Stimulated activated CD4-positive, alpha-beta T cell treated with anti-CD3 and anti-CD28 coated beads, TNF-alpha, amount 100 ng/mL, for 4 hours (primary cell): Measurements from ENCODE around the gene YWHAH.
"Not testable (repeated sequence)": the region's sequence is repeated elsewhere in the genome, so short reads cannot be mapped to it uniquely, and the experiment has no call there.

Experiments used
- DNase-seq, 3 experiments: peaks; one replicate each; pipeline ENCODE4 v3.0.0-alpha.2; 2020; ENCODE audit warnings: low read depth in 3 of 3

The YWHAH gene

DNA sequence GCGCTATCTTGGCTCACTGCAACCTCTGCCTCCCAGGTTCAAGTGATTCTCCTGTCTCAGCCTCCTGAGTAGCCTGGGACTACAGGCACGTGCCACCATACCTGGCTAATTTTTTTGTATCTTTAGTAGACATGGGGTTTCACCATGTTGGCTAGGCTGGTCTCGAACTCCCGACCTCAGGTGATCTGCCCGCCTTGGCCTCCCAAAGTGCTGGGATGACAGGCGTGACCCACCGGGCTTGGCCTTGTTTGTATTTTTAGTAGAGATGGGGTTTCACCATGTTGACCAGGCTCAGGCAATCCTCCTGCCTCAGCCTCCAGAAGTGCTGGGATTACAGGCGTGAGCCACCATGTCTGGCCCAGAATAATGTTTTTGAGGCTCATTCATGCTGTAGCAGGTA is 37.6 kb downstream of the YWHAH start:
- not testable (repeated sequence) for DNase-seq

DNA sequence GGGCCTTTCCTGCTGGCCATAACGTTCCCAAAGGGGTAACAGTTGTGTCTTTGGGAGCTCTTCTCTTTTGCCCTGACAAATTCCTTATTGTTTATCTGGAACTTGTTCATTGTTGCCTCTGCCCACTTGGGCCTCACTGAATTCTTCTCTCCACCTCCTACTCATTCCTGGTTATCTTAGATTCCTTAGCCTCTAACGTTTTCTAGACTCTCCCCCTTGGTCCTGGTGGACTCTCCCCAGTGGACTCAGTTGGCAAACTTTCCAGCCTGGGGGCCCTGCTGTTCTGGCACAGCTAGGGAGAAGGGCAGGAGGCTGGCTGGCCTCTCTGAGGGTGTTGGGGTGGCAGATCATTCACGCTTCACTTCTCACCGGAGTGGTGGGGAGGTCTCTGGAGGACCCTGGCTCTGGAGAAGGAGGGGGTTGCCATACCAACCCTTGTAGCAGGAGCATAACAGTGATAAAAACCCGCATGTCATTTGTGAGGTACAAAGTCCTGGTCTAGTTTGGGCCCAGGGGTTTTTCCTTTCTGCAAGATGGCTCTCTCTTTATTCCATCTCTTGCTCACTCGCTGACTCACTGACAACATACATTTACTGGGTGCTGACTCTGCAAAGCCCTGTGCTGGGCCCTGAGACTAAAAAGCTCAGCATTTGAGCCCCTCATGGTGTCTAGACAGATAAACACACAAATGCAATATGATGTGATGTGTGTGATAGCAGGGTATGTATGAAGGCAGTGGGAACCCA is 39.7 kb downstream of the YWHAH start:
- DNase-seq: no peak

DNA sequence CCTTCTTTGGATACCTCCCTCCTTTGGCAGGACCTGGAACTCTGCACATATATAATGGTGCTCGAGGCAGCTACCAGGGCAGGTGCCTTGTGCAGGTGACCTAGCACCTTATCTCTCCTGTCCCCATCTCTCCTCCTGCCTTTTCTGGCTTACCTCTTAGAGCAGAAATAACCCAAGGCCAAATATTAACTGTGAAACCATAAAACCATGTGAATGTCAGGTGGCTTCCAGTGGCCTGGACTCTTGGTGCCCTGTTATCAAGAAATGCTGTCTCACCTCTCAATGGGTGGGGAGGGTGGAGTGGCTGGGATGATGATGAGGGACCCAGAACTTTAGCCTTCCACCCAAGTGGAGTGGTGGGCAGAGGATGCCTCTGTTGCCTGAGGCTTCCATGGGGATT is 42.9 kb downstream of the YWHAH start:
- no peak for DNase-seq

DNA sequence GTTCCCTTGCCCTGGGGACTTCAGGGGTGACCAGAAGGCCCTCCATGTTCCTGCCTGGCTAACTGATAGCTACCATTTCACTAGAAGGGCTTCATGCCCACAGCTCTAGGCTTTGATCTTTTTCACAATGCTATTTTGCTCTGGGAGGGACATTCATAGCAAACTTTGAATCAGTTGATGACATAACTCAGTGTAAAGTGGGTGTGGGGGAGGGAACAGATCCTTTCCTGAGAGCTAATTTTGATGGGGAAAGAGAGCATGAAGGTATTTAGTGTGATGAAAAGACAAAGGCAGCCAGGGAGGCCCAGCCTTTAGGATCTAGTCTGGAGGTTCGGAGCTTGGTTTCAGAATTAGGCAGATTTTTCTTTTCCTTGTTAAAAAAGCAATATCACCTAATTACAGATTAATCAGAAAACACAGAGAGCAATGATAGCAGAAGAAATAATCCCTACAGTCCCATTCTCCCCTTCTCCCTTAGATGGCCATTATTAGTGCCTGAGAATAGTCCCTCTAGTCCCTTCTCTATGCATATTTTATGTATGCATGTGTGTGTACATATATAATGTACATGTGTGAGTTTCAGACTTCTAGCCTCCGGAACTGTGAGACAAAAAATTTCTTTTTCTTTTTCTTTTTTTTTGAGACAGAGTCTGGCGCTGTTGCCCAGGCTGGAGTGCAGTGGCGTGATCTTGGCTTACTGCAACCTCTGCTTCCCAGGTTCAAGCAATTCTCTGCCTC is 46.9 kb downstream of the YWHAH start:
- no peak for DNase-seq

DNA sequence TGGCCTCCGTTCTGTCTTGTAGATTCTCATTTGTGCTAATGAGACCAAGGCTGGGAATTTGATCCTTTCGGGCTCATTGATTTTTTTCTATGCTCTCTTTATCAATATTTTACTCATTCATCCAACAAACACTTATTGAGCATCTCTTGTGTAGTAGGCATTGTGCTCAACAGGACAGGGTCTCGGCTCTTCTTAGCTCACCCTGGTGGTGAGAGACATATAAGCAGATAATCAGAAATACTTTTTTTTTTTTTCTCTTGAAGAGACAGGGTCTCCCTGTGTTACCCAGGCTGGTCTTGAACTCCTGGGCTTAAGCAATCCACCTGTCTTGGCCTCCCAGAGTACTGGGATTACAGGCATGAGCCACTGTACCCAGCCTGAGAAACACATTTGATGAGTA is 50.7 kb downstream of the YWHAH start:
- no peak for DNase-seq

DNA sequence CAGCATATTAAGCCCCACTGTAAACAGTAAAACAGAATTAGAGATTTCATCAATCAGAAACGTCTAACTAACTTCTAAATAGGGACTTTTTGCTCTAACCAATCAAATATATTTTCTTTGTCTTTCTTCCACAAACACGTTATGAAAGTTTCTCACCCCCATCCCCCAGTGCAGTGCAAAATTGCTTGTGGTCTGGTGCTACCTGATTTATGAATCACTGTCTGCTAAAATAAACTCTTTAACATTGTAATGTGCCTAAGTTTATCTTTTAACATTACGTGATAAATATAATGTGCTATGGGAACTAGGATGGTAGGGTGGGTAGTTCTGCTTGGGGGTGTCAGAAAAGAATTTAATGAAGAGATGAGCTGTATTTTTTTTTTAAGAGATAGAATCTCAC is 51.5 kb downstream of the YWHAH start:
- DNase-seq: no peak

DNA sequence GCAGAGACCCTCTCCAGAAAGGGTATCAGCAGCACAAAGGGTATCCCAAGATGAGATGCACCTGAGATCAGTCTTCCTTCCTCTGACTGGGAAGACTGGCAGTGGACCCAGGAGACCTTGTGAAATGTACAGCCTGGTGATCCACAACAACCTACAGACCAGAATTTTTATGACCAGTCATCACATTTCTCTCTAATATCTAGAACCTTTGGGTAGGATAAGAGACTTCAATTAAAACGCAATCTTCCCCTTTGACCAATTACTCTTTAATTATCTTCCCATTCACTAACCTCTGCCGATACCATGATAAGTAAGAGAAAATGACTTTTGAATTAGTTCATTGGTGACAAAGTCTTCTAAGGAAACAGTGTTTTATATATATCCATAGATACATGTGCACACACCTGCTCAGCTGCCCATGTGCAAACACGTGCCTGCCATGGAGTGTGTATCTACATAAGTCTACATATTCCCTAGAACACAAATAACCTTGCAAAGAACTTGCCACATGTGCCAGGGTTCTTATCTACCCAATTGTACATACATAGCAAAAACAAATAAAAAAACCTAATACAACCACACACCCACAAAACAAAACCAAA is 54.5 kb downstream of the YWHAH start:
- DNase-seq: no peak

DNA sequence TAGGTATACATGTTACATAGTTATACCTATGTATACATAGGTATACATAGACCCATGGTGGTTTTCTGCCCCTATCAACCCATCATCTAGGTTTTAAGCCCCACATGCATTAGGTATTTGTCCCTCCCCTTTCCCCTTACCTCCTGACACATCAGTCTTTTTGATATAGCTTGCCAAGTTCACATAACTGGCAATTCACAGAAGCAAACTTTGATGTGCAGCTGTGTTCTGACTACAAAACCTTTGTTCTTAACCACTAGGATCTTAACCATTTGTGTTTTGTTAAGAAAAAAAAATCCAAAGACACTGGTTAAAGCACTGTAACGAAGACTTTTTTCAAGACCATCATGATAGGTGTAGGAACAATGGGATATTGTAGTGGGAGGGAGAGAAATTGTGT is 55.8 kb downstream of the YWHAH start:
- DNase-seq: no peak

DNA sequence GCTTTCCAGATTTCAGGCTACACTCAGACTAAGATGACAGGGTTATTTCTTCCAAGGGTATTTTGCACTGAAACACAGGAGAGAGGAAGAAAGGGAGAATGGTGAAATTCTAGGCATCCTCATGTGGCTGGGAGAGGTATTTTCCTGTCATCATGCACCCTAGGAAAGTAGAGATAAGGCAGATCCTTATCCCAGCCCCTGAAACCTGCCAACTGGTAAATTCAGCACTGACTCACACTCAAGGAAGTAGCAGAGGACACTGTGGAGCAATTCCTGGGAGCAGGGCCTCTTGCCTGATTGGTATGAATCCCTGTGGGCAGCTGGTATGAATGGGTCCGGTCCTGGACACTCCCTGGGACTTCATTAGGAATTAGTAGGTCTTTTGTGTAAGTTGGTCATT is 61.1 kb downstream of the YWHAH start:
- no peak for DNase-seq
